Stimulated activated CD4-positive, alpha-beta T cell treated with anti-CD3 and anti-CD28 coated beads, Interleukin-15, amount 100 ng/mL, for 1 hour (primary cell): Measurements from ENCODE around the gene ULBP2.
"Not testable (repeated sequence)": the region's sequence is repeated elsewhere in the genome, so short reads cannot be mapped to it uniquely, and the experiment has no call there.

Source experiments
- DNase-seq, 2 donors: peaks; one replicate each; pipeline ENCODE4 v3.0.0-alpha.2; 2020; ENCODE audit warnings: low read depth in 1 of 2, low spot score in 1 of 2

The ULBP2 gene

GRCh38 chr6:149925974-149926777, 15.6 kb upstream of the ULBP2 start:
- peak; percentile 46 to 64 for DNase-seq

- not testable (repeated sequence) for DNase-seq
Observed at GRCh38 chr6:149927025-149927424, 14.8 kb upstream of the ULBP2 start.

- DNase-seq: no peak
Observed at GRCh38 chr6:149929422-149929821, 12.4 kb upstream of the ULBP2 start.

- DNase-seq: no peak
Observed at GRCh38 chr6:149931501-149931900, 10.3 kb upstream of the ULBP2 start.

GRCh38 chr6:149933036-149933435, 8.8 kb upstream of the ULBP2 start:
- DNase-seq: no peak

- DNase-seq: no peak
Observed at GRCh38 chr6:149933461-149933860, 8.4 kb upstream of the ULBP2 start.

GRCh38 chr6:149934249-149935156, 7.3 kb upstream of the ULBP2 start:
- no peak for DNase-seq

GRCh38 chr6:149935246-149935645, 6.6 kb upstream of the ULBP2 start:
- no peak for DNase-seq

GRCh38 chr6:149935668-149936067, 6.1 kb upstream of the ULBP2 start:
- no peak for DNase-seq

- no peak for DNase-seq
Observed at GRCh38 chr6:149936743-149937142, 5.1 kb upstream of the ULBP2 start.

- not testable (repeated sequence) for DNase-seq
Observed at GRCh38 chr6:149938013-149938570, 3.7 kb upstream of the ULBP2 start.

GRCh38 chr6:149938571-149939355, 3.1 kb upstream of the ULBP2 start:
- no peak for DNase-seq

GRCh38 chr6:149939356-149939648, 2.5 kb upstream of the ULBP2 start:
- no peak for DNase-seq

- DNase-seq: no peak
Observed at GRCh38 chr6:149939909-149940671, 1.7 kb upstream of the ULBP2 start.

GRCh38 chr6:149940672-149940982, 1.2 kb upstream of the ULBP2 start:
- DNase-seq: no peak

- no peak for DNase-seq
Observed at GRCh38 chr6:149942461-149942829, 631 bp downstream of the ULBP2 start.

GRCh38 chr6:149943321-149943720, 1.5 kb downstream of the ULBP2 start:
- not testable (repeated sequence) for DNase-seq

- not testable (repeated sequence) for DNase-seq
Observed at GRCh38 chr6:149945276-149945675, 3.5 kb downstream of the ULBP2 start.

GRCh38 chr6:149946631-149947030, 4.8 kb downstream of the ULBP2 start:
- DNase-seq: not testable (repeated sequence)

GRCh38 chr6:149947533-149947932, 5.7 kb downstream of the ULBP2 start:
- DNase-seq: not testable (repeated sequence)

GRCh38 chr6:149948011-149948410, 6.2 kb downstream of the ULBP2 start:
- DNase-seq: no peak
